Measurements from ENCODE around the gene SNRNP70.

Gene SNRNP70

GRCh38 chr19:49116544-49116943 lies 31.3 kb downstream of the SNRNP70 start:
- ChIA-PET CTCF (interaction anchor here (1.5 to 3.8 kb wide), 4 partner anchors 11 to 117 kb away, joined by 3 to 37 read pairs (median 11); no protein-coding TSS in a partner anchor), POLR2A (no interaction called here)
- no peak for DNase-seq (ENCODE audit: extremely low spot score)
- TF ChIP-seq CTCF (IDR thresholded peaks at IDR 0.05; ENCODE audit: control extremely low read depth, extremely low read depth, low read depth, missing control alignments) = no peak

GRCh38 chr19:49117677-49118564 lies 32.7 kb downstream of the SNRNP70 start:
- no peak for DNase-seq (ENCODE audit: extremely low spot score)
- ChIA-PET CTCF (interaction anchor here (1.3 to 3.3 kb wide), 7 partner anchors 10 to 125 kb away, joined by 3 to 15 read pairs (median 6); partner anchors contain the start of genes GYS1 and RUVBL2), POLR2A (interaction anchor here (0.5 kb wide), 1 partner anchor 123 kb away, joined by 3 read pairs; no protein-coding TSS in a partner anchor)
- no peak for TF ChIP-seq CTCF (IDR thresholded peaks at IDR 0.05; ENCODE audit: control extremely low read depth, extremely low read depth, low read depth, missing control alignments)

GRCh38 chr19:49118565-49119410 lies 33.5 kb downstream of the SNRNP70 start, which contains the start of gene C19orf73:
C19orf73 (minus strand) TSS chr19:49119143; CDS start chr19:49119022, 121 bp downstream.
- CTCF ChIA-PET = interaction anchor here (1.3 to 3.3 kb wide), 6 partner anchors 9 to 125 kb away, joined by 4 to 15 read pairs (median 6); partner anchors contain the start of genes GYS1 and RUVBL2
- POLR2A ChIA-PET = no interaction called here
- TF ChIP-seq CTCF (IDR thresholded peaks at IDR 0.05; ENCODE audit: control extremely low read depth, extremely low read depth, low read depth, missing control alignments) = no peak
- DNase-seq (ENCODE audit: extremely low spot score) = peak; percentile 99

GRCh38 chr19:49119411-49120324 lies 34.4 kb downstream of the SNRNP70 start, which contains the start of gene PPFIA3:
PPFIA3 (plus strand) TSS chr19:49119544; CDS start chr19:49127874, 8,330 bp downstream.
- no peak for TF ChIP-seq CTCF (IDR thresholded peaks at IDR 0.05; ENCODE audit: control extremely low read depth, extremely low read depth, low read depth, missing control alignments)
- ChIA-PET CTCF (interaction anchor here (0.8 to 1.8 kb wide), 5 partner anchors 10 to 79 kb away, joined by 3 to 7 read pairs (median 4); no protein-coding TSS in a partner anchor), POLR2A (interaction anchor here (0.5 to 1.2 kb wide), 3 partner anchors 126 to 233 kb away, joined by 4 to 5 read pairs (median 4); partner anchors contain the start of genes GYS1 and RUVBL2)
- DNase-seq (ENCODE audit: extremely low spot score) = no peak

- no peak for DNase-seq (ENCODE audit: extremely low spot score)
- no peak for TF ChIP-seq CTCF (IDR thresholded peaks at IDR 0.05; ENCODE audit: control extremely low read depth, extremely low read depth, low read depth, missing control alignments)
- ChIA-PET POLR2A (interaction anchor here (0.5 to 1.2 kb wide), 2 partner anchors 127 to 233 kb away, joined by 4 read pairs; partner anchors contain the start of genes GYS1 and RUVBL2), CTCF (interaction anchor here (0.8 to 1.9 kb wide), 6 partner anchors 9 to 78 kb away, joined by 3 to 7 read pairs (median 4); no protein-coding TSS in a partner anchor)
Observed at GRCh38 chr19:49120325-49120683, 35.1 kb downstream of the SNRNP70 start.
